ENCODE results near the gene PLS1.

DNA sequence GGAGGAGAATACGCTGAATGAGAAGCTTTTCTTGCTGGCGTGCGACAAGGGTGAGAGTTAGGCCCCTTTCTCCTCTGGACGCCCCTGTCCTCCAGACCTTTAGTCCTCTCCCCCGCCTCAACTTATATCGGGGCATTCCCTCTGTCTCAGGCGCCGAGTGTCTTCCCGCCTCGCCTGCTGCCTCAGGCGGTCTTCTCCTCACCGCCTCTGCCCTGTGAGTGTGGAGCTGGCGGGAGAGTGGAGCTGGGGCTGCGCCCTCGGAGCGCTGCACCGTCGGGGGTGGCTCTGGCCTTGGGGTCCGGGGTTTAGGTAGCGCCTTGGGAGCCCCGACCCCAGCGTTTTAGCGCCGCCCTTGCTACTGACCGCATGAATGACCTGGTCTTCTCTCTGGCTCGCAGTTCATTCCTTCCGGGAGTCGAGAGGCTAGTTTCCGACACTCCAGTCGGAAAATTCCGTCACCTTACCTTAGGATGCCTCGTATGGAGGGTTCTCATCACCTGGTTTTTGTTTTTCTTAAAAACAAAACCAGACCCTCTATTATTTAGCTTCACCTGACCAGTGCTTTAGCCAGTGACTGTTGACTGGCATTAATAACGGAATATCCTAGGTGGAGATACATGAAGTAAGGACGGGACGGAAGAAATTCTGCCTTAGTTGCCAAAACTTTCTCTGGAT, 128.6 kb downstream of the PLS1 start:
- TF ChIP-seq, protein P1, sequence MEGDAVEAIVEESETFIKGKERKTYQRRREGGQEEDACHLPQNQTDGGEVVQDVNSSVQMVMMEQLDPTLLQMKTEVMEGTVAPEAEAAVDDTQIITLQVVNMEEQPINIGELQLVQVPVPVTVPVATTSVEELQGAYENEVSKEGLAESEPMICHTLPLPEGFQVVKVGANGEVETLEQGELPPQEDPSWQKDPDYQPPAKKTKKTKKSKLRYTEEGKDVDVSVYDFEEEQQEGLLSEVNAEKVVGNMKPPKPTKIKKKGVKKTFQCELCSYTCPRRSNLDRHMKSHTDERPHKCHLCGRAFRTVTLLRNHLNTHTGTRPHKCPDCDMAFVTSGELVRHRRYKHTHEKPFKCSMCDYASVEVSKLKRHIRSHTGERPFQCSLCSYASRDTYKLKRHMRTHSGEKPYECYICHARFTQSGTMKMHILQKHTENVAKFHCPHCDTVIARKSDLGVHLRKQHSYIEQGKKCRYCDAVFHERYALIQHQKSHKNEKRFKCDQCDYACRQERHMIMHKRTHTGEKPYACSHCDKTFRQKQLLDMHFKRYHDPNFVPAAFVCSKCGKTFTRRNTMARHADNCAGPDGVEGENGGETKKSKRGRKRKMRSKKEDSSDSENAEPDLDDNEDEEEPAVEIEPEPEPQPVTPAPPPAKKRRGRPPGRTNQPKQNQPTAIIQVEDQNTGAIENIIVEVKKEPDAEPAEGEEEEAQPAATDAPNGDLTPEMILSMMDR (IDR thresholded peaks at IDR 0.05) = peak; percentile 30
- TF ChIP-seq EZH2phosphoT487 (IDR thresholded peaks at IDR 0.05) = no peak
- TF ChIP-seq EZH2 (IDR thresholded peaks at IDR 0.05) = no peak

All from neural progenitor cell (in vitro differentiated cells).